IMR-90 (cell line): ENCODE data around the gene AK1. TPM values are rescaled to one million over a fixed set of nuclear protein-coding genes. Genes with fewer than 3 reads are reported as not detected.

Experiments
- ATAC-seq: fragments of 200-7000 bp; cut with Tn5 transposase; 2 replicates; pipeline ENCODE4 v1.9.1; 2020; ENCODE audit warnings: low read depth, mild to moderate bottlenecking, moderate library complexity
- BruUV-seq: library from RNA; stranded (reverse); fragments of 400-500 nt; replicated peaks from 2 replicates; lab custom pipeline; 2021; lab: Mats Ljungman, UMichigan
- CTCF ChIA-PET: fragments of 300-600 bp; formaldehyde crosslinking; extraction: SDS; loops from one replicate; lab custom pipeline; 2021; ENCODE audit warnings: antibody characterized with exemption; lab: Yijun Ruan, JAX
- POLR2A ChIA-PET: fragments of 300-600 bp; sonication (Branson Sonifier 250); formaldehyde crosslinking; loops from one replicate; lab custom pipeline; 2022; ENCODE audit warnings: antibody characterized with exemption; ENCODE audit not compliant: unreplicated experiment; lab: Charles Lee
- DNase-seq: peaks from one replicate; pipeline ENCODE4 v3.0.0; 2013
- H2AFZ ChIP-seq: replicated peaks from 2 replicates; pipeline ENCODE3; 2013; ENCODE audit warnings: low read length, mild to moderate bottlenecking; ENCODE audit not compliant: poor library complexity
- H2AK5ac ChIP-seq: 2 replicates; pipeline ENCODE4 v1.6.1; 2013; ENCODE audit warnings: low read depth, low read length, inconsistent platforms
- H2AK9ac ChIP-seq: replicated peaks from 2 replicates; pipeline ENCODE3; 2013; ENCODE audit warnings: mild to moderate bottlenecking, low read depth, low read length, moderate library complexity; ENCODE audit not compliant: poor library complexity
- H2BK120ac ChIP-seq: 2 replicates; pipeline ENCODE4 v1.6.1; 2013; ENCODE audit warnings: low read depth, low read length, inconsistent platforms
- H2BK15ac ChIP-seq: 3 replicates; pipeline ENCODE4 v1.6.1; 2013; ENCODE audit warnings: low read depth, low read length, inconsistent platforms
- H2BK20ac ChIP-seq: 2 replicates; pipeline ENCODE4 v1.6.1; 2013; ENCODE audit warnings: low read depth, mild to moderate bottlenecking, inconsistent platforms, low read length, moderate library complexity
- H2BK5ac ChIP-seq: 2 replicates; pipeline ENCODE4 v1.6.1; 2013; ENCODE audit warnings: mild to moderate bottlenecking, low read depth, low read length, inconsistent platforms; ENCODE audit not compliant: poor library complexity, severe bottlenecking
- H3K14ac ChIP-seq: replicated peaks from 2 replicates; pipeline ENCODE4 v1.6.1; 2013; ENCODE audit warnings: low read depth, low read length, inconsistent platforms
- H3K18ac ChIP-seq: 2 replicates; pipeline ENCODE4 v1.6.1; 2013; ENCODE audit warnings: low read depth, low read length, control low read depth
- H3K23ac ChIP-seq: 2 replicates; pipeline ENCODE4 v1.6.1; 2013; ENCODE audit warnings: low read depth, low read length, inconsistent platforms
- H3K27ac ChIP-seq: 2 replicates; pipeline ENCODE4 v1.5.1; 2013; ENCODE audit warnings: mild to moderate bottlenecking, control low read depth, low read length; ENCODE audit not compliant: insufficient read depth
- H3K27me3 ChIP-seq: 2 replicates; pipeline ENCODE4 v1.6.1; 2013; ENCODE audit warnings: low read length; ENCODE audit not compliant: control insufficient read depth, insufficient read depth
- H3K36me3 ChIP-seq: 2 replicates; pipeline ENCODE4 v1.6.1; 2013; ENCODE audit warnings: low read length, mixed read lengths; ENCODE audit not compliant: control insufficient read depth, insufficient read depth
- H3K4ac ChIP-seq: 2 replicates; pipeline ENCODE4 v1.6.1; 2013; ENCODE audit warnings: low read depth, low read length, inconsistent platforms
- H3K4me1 ChIP-seq: 2 replicates; pipeline ENCODE4 v1.6.1; 2013; ENCODE audit warnings: low read length, mixed read lengths; ENCODE audit not compliant: control insufficient read depth, insufficient read depth
- H3K4me2 ChIP-seq: 2 replicates; pipeline ENCODE4 v1.6.1; 2013; ENCODE audit warnings: low read depth, mild to moderate bottlenecking, control low read depth, low read length, moderate library complexity
- H3K4me3 ChIP-seq: 2 replicates; pipeline ENCODE4 v1.5.1; 2013; ENCODE audit warnings: low read depth, mild to moderate bottlenecking, control low read depth, low read length, moderate library complexity; ENCODE audit not compliant: insufficient read depth
- H3K56ac ChIP-seq: 2 replicates; pipeline ENCODE4 v1.6.1; 2013; ENCODE audit warnings: low read length, inconsistent platforms; ENCODE audit not compliant: insufficient read depth; ENCODE audit errors: extremely low read depth
- H3K79me1 ChIP-seq, 2 experiments: 2 replicates each; pipeline ENCODE4 v1.6.1; 2013; ENCODE audit warnings: low read length in 2 of 2, inconsistent platforms in 1 of 2, low read depth in 1 of 2
- H3K9ac ChIP-seq: 2 replicates; pipeline ENCODE4 v1.6.1; 2013; ENCODE audit warnings: low read depth, low read length, control low read depth
- H3K9me1 ChIP-seq: 2 replicates; pipeline ENCODE4 v1.6.1; 2013; ENCODE audit warnings: low read length, inconsistent platforms; ENCODE audit not compliant: insufficient read depth
- H3K9me3 ChIP-seq: 2 replicates; pipeline ENCODE4 v1.6.1; 2013; ENCODE audit warnings: low read length; ENCODE audit not compliant: control insufficient read depth, insufficient read depth
- H4K20me1 ChIP-seq: 2 replicates; pipeline ENCODE4 v1.6.1; 2013; ENCODE audit warnings: low read length, inconsistent platforms; ENCODE audit not compliant: insufficient read depth
- H4K5ac ChIP-seq: 2 replicates; pipeline ENCODE4 v1.6.1; 2013; ENCODE audit warnings: mild to moderate bottlenecking, low read depth, low read length, control low read depth
- H4K8ac ChIP-seq, 2 experiments: 2 replicates each; pipeline ENCODE4 v1.6.1; 2013; ENCODE audit warnings: low read depth in 2 of 2, low read length in 2 of 2, control low read depth in 1 of 2, inconsistent platforms in 1 of 2
- H4K91ac ChIP-seq: 2 replicates; pipeline ENCODE4 v1.6.1; 2013; ENCODE audit warnings: low read depth, low read length, inconsistent platforms; ENCODE audit not compliant: insufficient read depth
- CEBPB ChIP-seq: IDR thresholded peaks from 2 replicates; pipeline ENCODE4 v1.6.1; 2012; ENCODE audit warnings: low read depth, low read length, improper control_type of control experiment
- CHD1 ChIP-seq: IDR thresholded peaks from 2 replicates; pipeline ENCODE4 v1.6.1; 2012; ENCODE audit warnings: low read depth, low read length, improper control_type of control experiment
- CTCF ChIP-seq: conservative IDR thresholded peaks from 2 replicates; pipeline ENCODE4 v1.5.1; 2012; ENCODE audit warnings: mild to moderate bottlenecking, low read depth, low read length, improper control_type of control experiment
- ELK1 ChIP-seq: fragments of 150-350 bp; IDR thresholded peaks from 2 replicates; pipeline ENCODE4 v1.6.1; 2016; ENCODE audit warnings: low read depth, mild to moderate bottlenecking, low read length, moderate library complexity, borderline replicate concordance
- FOS ChIP-seq: fragments of 150-350 bp; IDR thresholded peaks from 2 replicates; pipeline ENCODE4 v1.6.1; 2016; ENCODE audit warnings: low read depth, low read length
- MAFK ChIP-seq: IDR thresholded peaks from 2 replicates; pipeline ENCODE4 v1.6.1; 2012; ENCODE audit warnings: low read depth, low read length, improper control_type of control experiment
- MAZ ChIP-seq: IDR thresholded peaks from 2 replicates; pipeline ENCODE4 v1.6.1; 2012; ENCODE audit warnings: low read depth, mild to moderate bottlenecking, low read length, improper control_type of control experiment, moderate library complexity, borderline replicate concordance
- MXI1 ChIP-seq: IDR thresholded peaks from 2 replicates; pipeline ENCODE4 v1.6.1; 2012; ENCODE audit warnings: low read depth, mild to moderate bottlenecking, low read length, moderate library complexity, borderline replicate concordance
- POLR2A ChIP-seq: IDR thresholded peaks from 2 replicates; pipeline ENCODE4 v1.6.1; 2012; ENCODE audit warnings: mild to moderate bottlenecking, low read depth, low read length
- RAD21 ChIP-seq: IDR thresholded peaks from 2 replicates; pipeline ENCODE4 v1.6.1; 2012; ENCODE audit warnings: low read length, improper control_type of control experiment
- RCOR1 ChIP-seq: IDR thresholded peaks from 2 replicates; pipeline ENCODE4 v1.6.1; 2012; ENCODE audit warnings: mild to moderate bottlenecking, low read length, improper control_type of control experiment; ENCODE audit not compliant: insufficient replicate concordance
- RFX5 ChIP-seq: IDR thresholded peaks from 2 replicates; pipeline ENCODE4 v1.8.0; 2012; ENCODE audit warnings: low read depth, mild to moderate bottlenecking, low read length, moderate library complexity
- SMC3 ChIP-seq: fragments of 150-350 bp; IDR thresholded peaks from 2 replicates; pipeline ENCODE4 v1.6.1; 2016; ENCODE audit warnings: low read depth, mild to moderate bottlenecking, antibody characterized with exemption, low read length, moderate library complexity
- USF2 ChIP-seq: fragments of 150-350 bp; IDR thresholded peaks from 2 replicates; pipeline ENCODE4 v1.6.1; 2017; ENCODE audit warnings: mild to moderate bottlenecking, antibody characterized with exemption, low read length, low read depth
- WGBS, 2 experiments: methylation state at CpG; one replicate each; pipeline versions ENCODE4 v1.1.5 to v1.1.7; 2013; ENCODE audit warnings: missing lambda C conversion rate in 2 of 2; ENCODE audit not compliant: insufficient read length in 1 of 2; ENCODE audit errors: extremely low coverage in 2 of 2; 5-methylcytosine and 5-hydroxymethylcytosine counted together
- dilution Hi-C: fragments of 300-500 bp; cut with HindIII; formaldehyde crosslinking; loops from one replicate; pipeline ENCODE4 v1.14.3; 2018; ENCODE audit warnings: low sequenced_read_pairs; ENCODE audit not compliant: unreplicated experiment
- in situ Hi-C: fragments of 300-500 bp; cut with MboI; formaldehyde crosslinking; loops from 3 replicates; pipeline ENCODE4 v1.14.3; 2019; ENCODE audit warnings: low sequenced_read_pairs, inconsistent platforms, mixed read lengths
- intact Hi-C: fragments of 100-400 bp; cut with micrococcal nuclease; formaldehyde crosslinking; loops from 2 replicates; pipeline ENCODE4 v1.10.0; 2022
- polyA plus RNA-seq, 3 experiments: library from polyadenylated mRNA; depleted of rRNA; stranded (reverse); fragments of >200 nt; gene quantifications; 2 replicates each; pipeline ENCODE4 v1.2.3, GENCODE V29; 2012; ENCODE audit warnings: low replicate concordance in 1 of 3
- total RNA-seq: library from RNA; depleted of rRNA; stranded (reverse); fragments of >200 nt; gene quantifications from 2 replicates; pipeline ENCODE4 v1.2.3, GENCODE V29; 2012

Gene AK1
- total and polyA plus RNA-seq, 2 of the 4 experiments (the other 2 are of a cell fraction): 44.8 to 119 TPM

GRCh38 chr9:127829205-127829906 lies 48.1 kb downstream of the AK1 start:
- no peak overlapping the region for H3K4me3 ChIP-seq
- H3K14ac ChIP-seq: no peak overlapping the region
- H3K9ac ChIP-seq: no peak overlapping the region
- peak overlapping the region; percentile 33; the same call in 1 of the 2 replicates for H2AK5ac ChIP-seq
- in situ Hi-C loops (no loop called here), dilution Hi-C loops (no loop called here), intact Hi-C loops (no loop called here)
- H2AK9ac ChIP-seq: peak overlapping the region; percentile 42
- no TSS peak for BruUV-seq
- H4K5ac ChIP-seq: peak overlapping the region; percentile 54
- 0 out of 2 replicates have a peak overlapping the region, but pooled peaks have one; percentile 29 for H2BK20ac ChIP-seq
- ChIA-PET CTCF (interaction anchor here (0.7 kb wide), 1 partner anchor 41 kb away, joined by 3 read pairs; no protein-coding TSS in a partner anchor), POLR2A (no interaction called here)
- H3K4me1 ChIP-seq: peaks cover 14% of the 10 kb centered on the region
- H3K4ac ChIP-seq: peak overlapping the region; percentile 67
- H2BK5ac ChIP-seq: peak overlapping the region; percentile 44
- peak overlapping the region; percentile 21; the same call in 1 of the 2 replicates for H4K91ac ChIP-seq
- no peak overlapping the region for H4K8ac ChIP-seq
- DNase-seq (no peak), ATAC-seq (no peak)
- WGBS, 2 experiments: 80% methylated on average over 1 of the region's 6 CpGs; no CpG with 5 or more reads in 1 of the 2 experiments
- peaks cover 17 to 65% of the 10 kb centered on the region in 2 experiments; a peak in 3 of 4 replicates for H3K79me1 ChIP-seq
- no peaks in the 10 kb centered on the region for H4K20me1 ChIP-seq
- H3K9me1 ChIP-seq: peaks cover 12% of the 10 kb centered on the region
- H3K9me3 ChIP-seq: no peaks in the 10 kb centered on the region
- no peaks in the 10 kb centered on the region for H3K27me3 ChIP-seq
- H3K23ac ChIP-seq: peak overlapping the region; percentile 20; the same call in 1 of the 2 replicates
- H3K4me2 ChIP-seq: no peak overlapping the region
- H2BK120ac ChIP-seq: no peak overlapping the region
- peaks cover 24% of the 10 kb centered on the region for H3K36me3 ChIP-seq
- H2BK15ac ChIP-seq: 0 out of 3 replicates have a peak overlapping the region, but pooled peaks have one; percentile 5
- no peak overlapping the region for H2AFZ ChIP-seq
- no peak overlapping the region; the same call in 1 of the 2 replicates for H3K18ac ChIP-seq
- peak overlapping the region; percentile 73; the same call in 1 of the 2 replicates for H3K27ac ChIP-seq
- H3K56ac ChIP-seq: no peak overlapping the region
- TF ChIP-seq POLR2A: no peak
- TF ChIP-seq MAZ: no peak
- TF ChIP-seq CHD1: no peak
- no peak for TF ChIP-seq FOS
- no peak for TF ChIP-seq CTCF
- no peak for TF ChIP-seq SMC3
- TF ChIP-seq USF2: no peak
- no peak for TF ChIP-seq RFX5
- no peak for TF ChIP-seq MAFK
- no peak for TF ChIP-seq RCOR1
- no peak for TF ChIP-seq RAD21
- TF ChIP-seq MXI1: no peak
- TF ChIP-seq ELK1: no peak
- TF ChIP-seq CEBPB: no peak
